ENCODE results near the gene BBS2.
"Not testable (repeated sequence)": the region's sequence is repeated elsewhere in the genome, so short reads cannot be mapped to it uniquely, and the experiment has no call there.

The BBS2 gene

DNA sequence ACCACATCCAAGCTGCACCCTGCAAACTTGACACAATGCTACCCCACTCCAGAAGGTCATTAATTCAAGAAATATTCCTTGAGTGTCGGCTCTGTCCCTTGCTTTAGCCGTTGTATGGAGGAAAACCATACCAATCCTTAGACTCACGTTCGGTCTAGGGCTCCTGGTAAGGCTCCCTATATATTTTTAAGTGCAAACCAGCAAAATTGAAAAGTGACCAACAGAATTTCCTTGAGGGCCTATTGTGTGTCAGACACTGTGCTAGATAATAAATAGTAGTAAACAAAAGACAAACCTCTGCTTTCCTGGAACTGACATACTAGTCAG, 390 bp upstream of the BBS2 start:
- no peak for DNase-seq (ENCODE audit: low read depth in 3 of 3)

DNA sequence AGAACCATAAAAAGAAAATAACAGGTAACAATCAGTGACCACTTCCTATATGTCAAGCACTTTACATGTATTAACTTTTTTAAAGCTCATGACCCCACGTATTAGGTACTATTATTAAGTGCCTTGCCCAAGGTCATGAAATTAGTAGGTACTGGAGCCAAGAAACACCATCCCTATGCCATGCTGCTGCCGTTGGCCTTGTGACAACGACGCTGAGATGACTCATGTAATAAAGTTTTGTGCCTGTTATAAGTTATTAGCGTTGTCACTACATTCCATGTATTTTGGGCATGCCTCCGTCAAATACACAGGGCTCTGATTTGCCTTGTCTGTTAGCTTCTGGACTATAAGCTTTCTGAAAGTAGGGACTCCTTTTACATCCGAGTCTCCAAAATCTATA, 1.4 kb downstream of the BBS2 start:
- DNase-seq (ENCODE audit: low read depth in 3 of 3): no peak

DNA sequence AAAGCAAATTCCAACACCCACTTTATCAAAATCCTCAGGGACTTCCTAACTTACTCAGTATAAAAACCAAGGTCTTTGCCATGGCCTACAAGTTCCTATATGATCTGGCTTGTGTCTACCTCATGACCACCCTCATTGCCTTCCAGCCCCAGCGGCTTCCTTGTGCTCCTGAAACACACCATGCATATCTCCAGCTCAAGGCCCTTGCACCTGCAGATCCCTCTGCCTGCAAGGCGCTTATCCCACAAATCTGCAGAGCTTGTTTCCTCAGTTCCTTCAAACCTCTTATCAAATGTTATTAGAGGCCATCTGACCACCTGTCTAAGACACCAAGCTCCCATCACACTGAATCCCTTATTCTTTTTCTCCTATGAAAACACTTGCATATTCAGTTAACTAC, 2.6 kb downstream of the BBS2 start:
- DNase-seq (ENCODE audit: low read depth in 3 of 3): no peak

DNA sequence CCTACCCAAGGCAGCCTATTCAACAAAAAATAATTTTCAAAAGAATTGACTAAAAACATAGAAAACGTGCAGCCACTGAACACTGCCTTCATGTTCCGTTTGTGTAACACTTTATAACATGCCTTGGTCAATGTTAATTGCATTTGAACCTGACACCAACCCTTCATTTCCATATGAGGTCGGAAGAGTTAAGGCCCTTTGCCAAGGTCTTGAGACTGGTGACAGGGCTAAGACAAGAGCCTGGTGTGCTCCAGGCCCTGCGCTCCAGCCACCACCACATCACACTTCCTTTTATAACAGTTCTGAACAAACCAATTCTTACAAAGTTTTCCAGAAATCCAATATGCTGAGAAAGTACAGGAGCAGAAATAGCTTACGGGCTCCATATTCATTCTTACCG, 4.2 kb downstream of the BBS2 start:
- DNase-seq (ENCODE audit: low read depth in 3 of 3): no peak

DNA sequence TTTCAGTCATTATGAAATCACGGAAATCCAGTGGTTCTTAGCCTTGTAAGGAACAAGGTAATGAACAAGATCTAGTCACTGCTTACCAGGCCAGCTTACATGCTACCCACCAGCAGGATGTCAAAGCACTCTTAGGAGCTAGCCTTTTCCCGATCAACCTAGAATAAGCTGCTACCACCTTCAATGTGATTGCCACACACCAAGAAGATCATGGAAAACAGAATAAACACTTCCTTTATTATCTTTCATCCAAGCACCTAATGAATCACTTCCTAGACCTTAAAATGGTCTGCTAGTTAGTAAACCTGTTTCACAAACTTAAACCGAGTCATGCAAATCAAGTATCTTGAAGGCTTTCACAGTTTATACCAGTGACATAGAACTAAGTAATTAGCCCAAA, 5.0 kb downstream of the BBS2 start:
- no peak for DNase-seq (ENCODE audit: low read depth in 3 of 3)

DNA sequence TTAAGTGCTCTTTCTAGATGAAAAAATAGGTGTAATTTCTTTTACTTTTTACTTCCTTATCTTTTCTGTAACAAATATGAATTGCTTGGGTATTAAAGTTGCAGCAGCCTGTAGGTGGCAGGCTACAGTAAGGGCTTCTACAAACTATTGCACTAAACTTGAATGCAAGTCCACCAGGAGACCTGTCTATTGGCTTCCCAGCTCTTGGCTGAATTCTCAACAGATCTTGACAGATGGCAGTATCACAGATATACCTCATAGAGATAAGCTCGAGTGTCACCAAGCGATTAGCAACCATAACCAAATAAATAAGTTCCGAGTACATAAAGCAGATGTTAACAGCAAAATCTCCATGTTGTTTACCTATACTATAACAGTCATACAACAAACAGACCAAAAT, 5.9 kb downstream of the BBS2 start:
- DNase-seq (ENCODE audit: low read depth in 3 of 3): peak in 1 of 3 donors; percentile 2

DNA sequence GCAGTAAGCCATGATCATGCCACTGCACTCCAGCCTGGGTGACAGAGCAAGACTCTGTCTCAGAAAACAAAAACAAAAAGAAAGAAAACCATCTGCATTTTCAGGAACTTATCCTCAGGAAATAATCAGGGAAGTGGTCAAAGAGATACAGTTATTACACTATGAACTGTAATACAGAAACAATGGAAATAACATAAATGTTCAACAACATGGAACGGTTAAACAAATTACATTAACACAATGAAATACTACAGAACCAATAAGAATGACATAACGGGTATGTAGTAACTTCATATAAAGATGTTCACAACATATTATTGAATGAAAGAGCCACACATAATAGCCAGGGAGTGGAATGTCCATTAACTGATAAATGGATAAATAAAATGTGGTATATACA, 6.7 kb downstream of the BBS2 start:
- no peak for DNase-seq (ENCODE audit: low read depth in 3 of 3)

DNA sequence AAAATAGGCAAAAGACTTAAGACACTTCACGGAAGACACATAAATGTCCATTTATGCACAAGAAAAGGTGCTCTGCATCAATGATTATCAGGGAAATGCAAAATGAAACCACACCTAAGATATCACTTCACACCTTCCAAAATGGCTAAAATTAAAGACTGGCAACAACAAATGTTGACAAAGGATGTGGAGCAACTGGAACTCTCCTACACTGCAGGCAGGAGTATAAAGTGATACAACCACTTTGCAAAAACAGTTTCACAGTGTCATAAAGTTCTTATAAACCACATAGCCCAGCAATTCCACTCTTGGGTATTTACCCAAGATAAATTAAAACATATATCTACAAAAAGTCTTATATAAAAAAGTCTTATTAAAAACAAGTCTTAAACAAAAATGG, 7.8 kb downstream of the BBS2 start:
- no peak for DNase-seq (ENCODE audit: low read depth in 3 of 3)

DNA sequence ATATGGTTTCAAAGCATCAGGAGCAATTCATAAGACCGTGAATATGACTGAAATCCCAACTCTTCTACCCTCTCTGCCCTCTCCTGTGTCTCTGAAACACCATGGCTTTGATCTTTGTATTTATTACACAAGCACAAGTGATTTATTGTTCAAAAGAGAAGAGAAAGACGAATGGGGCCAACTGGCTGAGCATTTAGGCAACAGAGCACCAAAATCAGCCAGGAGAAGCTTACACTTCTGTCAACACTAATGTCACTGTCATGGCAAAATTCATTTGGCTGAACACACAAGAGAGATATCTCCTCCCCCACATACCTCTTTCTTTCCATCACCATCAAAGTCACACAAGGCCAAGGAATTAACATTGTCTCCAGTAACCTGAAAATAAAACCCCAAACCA, 9.3 kb downstream of the BBS2 start:
- DNase-seq (ENCODE audit: low read depth in 3 of 3): no peak

DNA sequence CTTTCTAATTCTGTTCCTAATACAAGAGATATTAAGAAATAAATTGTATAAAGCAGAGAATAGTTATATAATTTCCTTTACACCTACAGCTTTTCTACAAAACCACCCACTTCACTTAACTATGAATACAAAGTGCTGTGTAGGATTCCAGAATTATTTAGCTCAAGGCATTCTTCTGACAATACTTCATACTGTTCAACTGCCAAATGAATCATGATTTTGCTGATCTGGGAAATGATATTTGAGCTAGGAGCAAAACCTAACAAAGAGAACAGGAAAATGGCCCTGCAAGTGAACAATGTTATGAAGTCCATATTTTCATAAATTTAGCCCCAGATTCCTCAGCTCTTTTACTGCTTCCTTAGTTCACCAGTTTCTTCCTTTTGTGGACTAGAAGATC, 12.9 kb downstream of the BBS2 start:
- DNase-seq (ENCODE audit: low read depth in 3 of 3): no peak

DNA sequence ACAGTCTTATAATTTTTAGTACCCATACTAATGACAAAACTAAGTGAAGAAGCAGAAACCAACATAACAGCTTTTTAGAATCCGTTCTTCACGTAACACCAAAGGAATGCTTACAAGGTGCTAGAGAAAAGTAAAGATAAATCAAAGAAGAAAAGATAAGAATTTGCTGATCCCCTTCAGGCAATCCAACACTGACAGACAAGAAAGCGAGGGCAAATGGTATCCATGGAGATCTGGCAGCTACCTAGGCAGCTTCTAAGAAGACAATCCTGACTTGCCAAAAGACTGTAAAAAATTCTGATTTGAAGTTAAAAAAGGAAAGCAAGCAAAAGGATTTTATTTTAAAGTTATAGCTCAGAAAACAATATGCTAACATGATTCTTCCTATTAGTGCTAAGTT, 14.6 kb downstream of the BBS2 start:
- DNase-seq (ENCODE audit: low read depth in 3 of 3): no peak

DNA sequence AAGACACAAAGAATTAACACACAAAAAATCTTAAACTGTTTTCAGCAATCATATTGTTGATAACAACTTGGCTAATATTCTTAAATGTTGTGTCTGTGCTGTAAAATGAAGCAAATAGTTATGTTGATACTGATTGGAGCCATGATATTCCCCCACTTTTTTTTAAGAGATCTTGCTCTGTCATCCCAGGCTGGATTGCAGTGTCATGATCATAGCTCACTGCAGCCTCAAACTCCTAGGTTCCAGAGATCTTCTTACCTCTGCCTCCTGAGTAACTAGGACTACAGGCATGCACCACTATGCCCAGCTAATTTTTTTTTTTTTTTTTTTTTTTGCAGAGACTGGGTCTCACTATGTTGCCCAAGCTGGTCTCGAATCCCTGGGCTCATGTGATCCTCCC, 26.0 kb downstream of the BBS2 start:
- no peak for DNase-seq (ENCODE audit: low read depth in 3 of 3)

DNA sequence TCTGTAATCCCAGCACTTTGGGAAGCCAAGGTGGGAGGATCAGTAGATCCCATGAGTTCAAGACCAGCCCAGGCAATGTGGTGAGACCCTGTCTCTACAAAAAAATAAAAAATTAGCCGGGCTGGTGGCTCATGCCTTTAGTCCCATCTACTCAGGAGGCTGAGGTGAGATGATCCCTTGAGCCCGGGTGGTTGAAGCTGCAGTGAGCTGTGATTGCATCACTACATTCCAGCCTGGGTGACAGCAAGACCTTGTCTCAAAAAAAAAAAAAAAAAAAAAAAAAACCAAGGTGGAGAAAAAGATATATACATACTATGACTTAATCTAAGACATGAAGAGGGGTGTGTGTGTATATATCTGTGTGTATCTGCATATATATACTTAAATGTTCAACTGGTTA, 26.7 kb downstream of the BBS2 start:
- DNase-seq (ENCODE audit: low read depth in 3 of 3): no peak

DNA sequence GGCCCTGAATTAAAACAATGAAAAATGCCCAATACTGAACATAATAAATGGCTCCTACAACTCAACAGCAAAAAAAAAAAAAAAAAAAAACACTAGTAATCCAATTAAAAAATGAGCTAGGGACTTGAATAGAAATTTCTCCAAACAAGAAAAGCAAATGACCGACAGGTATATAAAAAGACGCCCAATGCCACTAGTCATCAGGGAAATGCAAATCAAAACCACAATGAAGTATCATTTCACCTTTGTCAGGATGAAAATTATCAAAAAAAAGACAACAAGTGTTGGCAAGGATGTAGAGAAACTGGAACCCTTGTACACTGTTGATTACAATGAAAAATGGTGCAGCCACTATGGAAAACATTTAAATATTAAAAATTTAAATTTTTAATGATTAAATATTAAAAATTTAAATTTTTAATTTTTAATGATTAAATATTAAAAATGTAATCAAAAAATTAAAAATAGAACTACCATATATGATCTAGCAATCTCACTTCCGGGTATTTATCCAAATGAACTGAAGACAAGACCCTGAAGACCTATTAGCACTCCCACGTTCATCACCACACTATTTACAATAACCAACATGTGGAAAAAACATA, 28.1 kb downstream of the BBS2 start:
- no peak for DNase-seq (ENCODE audit: low read depth in 3 of 3)

DNA sequence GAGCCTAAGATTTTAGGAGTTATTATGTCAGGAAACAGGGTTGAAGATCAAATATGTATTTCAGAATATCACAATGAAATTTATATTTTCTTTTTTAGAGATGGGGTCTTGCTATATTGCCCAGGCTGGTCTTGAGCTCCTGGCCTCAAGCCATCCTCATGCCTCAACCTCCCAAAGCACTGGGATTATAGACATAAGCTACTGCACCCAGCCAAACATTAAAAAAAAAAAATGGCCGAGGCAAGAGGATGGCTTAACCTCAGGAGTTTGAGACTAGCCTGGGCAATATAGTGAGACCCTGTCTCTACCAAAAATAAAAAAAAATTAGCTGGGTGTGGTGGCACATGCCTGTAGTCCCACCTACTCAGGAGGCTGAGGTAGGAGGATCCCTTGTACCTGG, 31.0 kb downstream of the BBS2 start:
- DNase-seq (ENCODE audit: low read depth in 3 of 3): not testable (repeated sequence)

DNA sequence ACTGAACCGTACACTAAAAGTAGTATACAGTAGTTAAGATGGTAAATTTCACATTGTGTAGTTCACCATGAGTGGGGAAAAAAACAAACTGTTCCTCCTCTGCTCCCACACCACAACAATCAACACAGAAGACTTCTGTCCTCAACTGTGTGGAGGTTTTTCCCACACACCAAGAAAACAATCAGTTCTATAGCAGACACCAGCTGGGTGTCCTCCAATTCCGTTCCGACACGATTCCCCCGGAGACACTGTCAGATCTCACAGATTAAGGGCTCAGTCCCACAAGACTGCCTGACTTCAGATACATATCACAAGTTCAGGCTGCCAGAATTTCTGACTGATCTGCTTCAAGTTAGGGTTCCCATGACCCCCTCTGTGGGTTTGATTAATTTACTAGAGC, 31.8 kb downstream of the BBS2 start:
- DNase-seq (ENCODE audit: low read depth in 3 of 3): no peak

DNA sequence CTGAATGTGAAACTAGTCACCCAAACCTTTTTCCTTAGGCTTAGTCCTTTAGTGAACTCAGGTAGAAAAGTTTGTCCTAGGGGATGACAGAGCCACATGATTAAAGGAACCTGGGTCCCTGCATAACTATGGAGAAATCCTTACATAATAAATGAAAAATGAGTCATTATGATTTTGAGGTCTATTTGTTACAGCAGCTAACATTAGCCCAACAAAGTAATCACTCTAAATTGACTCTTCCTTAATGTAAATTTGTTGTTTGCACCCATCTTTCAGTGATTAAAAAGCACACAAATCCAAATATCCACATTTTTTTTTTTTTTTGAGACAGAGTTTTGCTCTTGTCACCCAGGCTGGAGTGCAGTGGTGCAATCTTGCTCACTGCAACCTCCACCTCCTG, 36.4 kb downstream of the BBS2 start:
- no peak for DNase-seq (ENCODE audit: low read depth in 3 of 3)

DNA sequence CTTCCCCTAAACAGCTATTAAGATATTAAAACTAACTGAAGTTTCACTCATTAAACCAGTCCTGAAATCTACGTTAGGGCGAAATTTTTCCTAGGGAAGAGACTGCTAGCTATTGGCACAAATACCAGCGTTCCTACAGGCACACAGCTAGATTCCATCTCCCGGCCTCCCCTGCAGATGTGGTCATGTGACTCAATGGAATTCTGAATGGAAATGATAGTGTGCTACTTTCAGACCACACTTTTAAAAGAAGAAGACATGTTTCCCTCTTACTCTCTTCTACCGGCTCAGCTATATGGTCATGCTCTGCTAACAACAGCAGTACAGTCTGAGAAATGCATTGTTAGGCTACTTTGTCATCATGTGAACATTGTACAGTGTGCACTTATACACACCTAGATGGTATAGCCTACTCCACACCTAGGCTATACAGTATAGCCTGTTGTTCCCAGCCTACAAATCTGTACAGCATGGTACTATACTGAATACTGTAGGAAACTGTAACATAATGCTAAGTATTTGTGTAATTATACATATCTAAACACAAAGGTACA, 37.1 kb downstream of the BBS2 start:
- no peak for DNase-seq (ENCODE audit: low read depth in 3 of 3)

DNA sequence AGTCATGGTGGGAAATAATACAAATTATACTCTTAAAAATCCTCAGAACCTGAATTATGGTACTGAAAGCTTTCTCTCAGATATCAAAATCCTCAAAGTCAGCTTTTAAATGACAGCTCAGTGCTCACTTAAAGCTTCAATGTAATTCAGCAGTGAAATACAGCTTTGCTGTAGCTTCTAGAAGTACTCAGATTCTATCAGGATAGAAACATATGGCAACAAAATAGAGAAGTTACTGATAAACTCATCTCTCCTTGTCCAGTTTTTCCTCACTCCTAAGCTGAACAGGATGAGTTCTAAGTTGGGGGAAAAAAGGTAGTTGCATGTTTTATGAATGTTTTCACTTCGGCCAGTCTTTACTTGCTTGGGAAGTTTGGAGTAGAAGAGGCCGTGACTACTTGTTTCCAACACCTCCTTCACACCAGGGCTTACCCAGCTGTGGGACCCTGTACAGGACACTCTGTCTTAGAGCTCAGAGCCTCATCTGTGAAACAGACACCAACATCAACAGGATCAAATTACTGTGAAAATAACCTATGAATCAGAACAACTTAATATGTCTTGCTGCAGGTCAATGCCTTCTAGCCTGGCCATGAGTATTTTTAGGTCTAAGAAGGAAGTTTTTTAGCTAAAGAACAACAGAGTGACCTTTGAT, 38.2 kb downstream of the BBS2 start:
- no peak for DNase-seq (ENCODE audit: low read depth in 3 of 3)

DNA sequence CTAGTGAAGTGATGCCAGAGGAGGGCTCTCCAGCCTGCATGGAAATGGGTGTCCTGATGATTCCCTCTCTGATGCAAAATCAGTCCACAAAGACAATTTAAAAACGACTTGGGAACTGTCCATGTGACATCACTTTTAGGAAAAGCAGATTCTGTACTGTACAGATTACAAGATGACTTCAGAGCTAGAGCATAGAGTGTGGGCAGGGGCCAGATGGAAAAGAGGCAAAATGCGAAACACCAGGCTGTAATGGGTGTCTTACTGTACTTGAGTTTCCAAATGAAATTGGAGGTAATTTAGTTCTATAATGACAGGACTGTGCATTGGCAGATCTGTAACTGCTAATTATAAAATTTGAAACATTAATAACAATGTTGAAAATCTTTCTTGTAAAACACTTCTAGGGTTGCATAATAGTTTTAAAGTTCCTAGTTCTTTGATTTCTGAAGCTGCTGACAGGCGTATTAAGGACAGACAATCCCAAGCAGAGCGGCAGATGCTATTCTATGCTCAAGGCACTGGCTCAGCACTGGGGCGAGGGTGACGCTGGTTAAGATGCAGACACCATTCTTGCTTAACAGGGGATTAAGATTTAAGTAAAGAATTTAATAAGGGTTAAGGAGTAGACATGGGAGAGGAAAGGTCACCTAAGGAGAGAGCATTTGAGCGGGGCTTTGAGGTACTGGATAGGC, 38.9 kb downstream of the BBS2 start:
- no peak for DNase-seq (ENCODE audit: low read depth in 3 of 3)

DNA sequence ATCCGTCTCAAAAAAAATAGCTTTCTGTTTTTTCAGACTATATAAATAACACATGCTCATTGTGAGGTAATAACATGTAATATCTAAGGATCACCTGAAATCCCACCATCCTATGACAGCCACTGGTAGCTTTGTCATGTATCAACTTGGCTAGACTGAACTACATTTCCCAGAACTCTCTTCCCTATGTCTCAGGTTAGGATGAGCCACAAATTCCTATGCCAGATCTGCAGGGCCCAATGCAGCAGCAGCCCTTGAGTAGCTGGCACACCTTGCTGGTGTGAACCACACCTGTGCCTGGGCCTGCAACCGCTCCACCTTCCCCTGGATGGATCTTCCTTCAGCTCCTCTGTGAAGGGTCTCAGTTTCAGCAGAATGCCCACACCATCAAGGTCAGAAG, 40.4 kb downstream of the BBS2 start:
- DNase-seq (ENCODE audit: low read depth in 3 of 3): no peak

DNA sequence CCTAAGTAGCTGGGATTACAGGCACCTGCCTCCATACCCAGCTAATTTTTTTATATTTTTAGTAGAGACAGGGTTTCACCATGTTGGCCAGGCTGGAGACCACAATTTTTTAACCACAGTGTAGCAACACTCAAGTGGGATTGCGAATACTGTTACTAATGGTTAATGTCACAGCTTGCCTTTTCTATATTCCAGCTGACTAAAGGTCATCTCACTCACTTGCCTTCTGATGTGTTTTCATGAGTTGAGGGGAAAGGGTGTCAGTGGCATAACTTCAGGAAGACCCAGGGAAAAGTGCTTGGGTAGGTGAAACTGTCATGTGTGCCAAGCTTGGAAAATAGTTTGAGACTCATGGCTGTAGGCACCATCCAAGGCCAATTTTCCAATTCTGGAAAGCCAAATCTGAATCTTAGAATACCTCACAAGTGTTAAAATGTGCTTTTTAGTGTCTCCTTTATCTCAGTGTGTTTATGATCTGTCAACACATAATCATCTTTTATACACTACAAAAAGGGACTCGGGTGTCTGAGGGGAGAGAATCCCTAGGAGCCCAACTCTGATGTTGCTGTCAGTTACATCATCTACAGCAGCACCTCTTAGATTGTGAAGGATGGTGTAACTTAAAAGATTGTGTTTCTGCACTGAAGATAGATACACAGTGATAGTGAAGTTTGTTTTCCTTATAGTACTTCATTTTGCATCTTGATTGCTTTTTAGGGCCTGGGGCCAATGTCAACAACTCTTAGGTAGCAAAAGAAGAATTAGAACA, 41.4 kb downstream of the BBS2 start:
- no peak for DNase-seq (ENCODE audit: low read depth in 3 of 3)

Measured in stimulated activated CD4-positive, alpha-beta T cell treated with anti-CD3 and anti-CD28 coated beads, TNF-alpha, amount 100 ng/mL, for 48 hours (primary cell).